Peyer's patch (tissue), 4 donors: ENCODE data around the gene ELF4. TPM values are rescaled to one million over a fixed set of nuclear protein-coding genes. Genes with fewer than 3 reads are reported as not detected.

Source experiments
- DNase-seq, 3 donors: peaks; one replicate each; pipeline ENCODE4 v3.0.0-alpha.2; 2017 to 2019
- H3K27ac ChIP-seq, 4 donors: fragments of 200-600 bp; sonication (generic); one replicate each; pipeline ENCODE4 v1.5.1; 2016 to 2019
- H3K27me3 ChIP-seq, 2 donors: fragments of 200-600 bp; sonication (generic); one replicate each; pipeline ENCODE4 v1.5.1; 2019
- H3K36me3 ChIP-seq, 3 donors: fragments of 200-600 bp; sonication (generic); one replicate each; pipeline ENCODE4 v1.5.1; 2016 to 2019
- H3K4me1 ChIP-seq, 4 donors: fragments of 200-600 bp; sonication (generic); one replicate each; pipeline ENCODE4 v1.5.1; 2016 to 2019
- H3K4me3 ChIP-seq, 4 donors: fragments of 200-600 bp; sonication (generic); 1 replicate in 3 of 4; 2 replicates in 1 of 4; pipeline ENCODE4 v1.5.1; 2016 to 2019; ENCODE audit warnings: mild to moderate bottlenecking in 1 of 4
- H3K9me3 ChIP-seq, 4 donors: fragments of 200-600 bp; sonication (generic); one replicate each; pipeline ENCODE4 v1.5.1; 2016 to 2019; ENCODE audit warnings: mild to moderate bottlenecking in 1 of 4
- POLR2A ChIP-seq, 2 donors: fragments of 450-650 bp; IDR thresholded peaks; one replicate each; pipeline ENCODE4 v1.5.1; 2017; ENCODE audit warnings: antibody characterized with exemption in 2 of 2, mild to moderate bottlenecking in 2 of 2, moderate library complexity in 2 of 2
- total RNA-seq, 4 donors: library from RNA; depleted of rRNA; stranded (reverse); fragments of >200 nt; gene quantifications; one replicate each; pipeline ENCODE4 v1.1.0, GENCODE V29; 2016
- TF ChIP-seq, protein P1 (sequence below), 6 experiments: fragments of 450-650 bp in 4 of 6; fragments of 200-600 bp in 2 of 6; sonication (generic) in 1 of 6; IDR thresholded peaks; one replicate each; pipeline ENCODE4 v1.5.1; 2017 to 2019; ENCODE audit warnings: antibody characterized with exemption in 6 of 6, mild to moderate bottlenecking in 3 of 6, moderate library complexity in 1 of 6

ELF4 gene
- total RNA-seq, 4 donors from 2014 or later = 17.3 to 47.3 (median 43.7) TPM

DNA sequence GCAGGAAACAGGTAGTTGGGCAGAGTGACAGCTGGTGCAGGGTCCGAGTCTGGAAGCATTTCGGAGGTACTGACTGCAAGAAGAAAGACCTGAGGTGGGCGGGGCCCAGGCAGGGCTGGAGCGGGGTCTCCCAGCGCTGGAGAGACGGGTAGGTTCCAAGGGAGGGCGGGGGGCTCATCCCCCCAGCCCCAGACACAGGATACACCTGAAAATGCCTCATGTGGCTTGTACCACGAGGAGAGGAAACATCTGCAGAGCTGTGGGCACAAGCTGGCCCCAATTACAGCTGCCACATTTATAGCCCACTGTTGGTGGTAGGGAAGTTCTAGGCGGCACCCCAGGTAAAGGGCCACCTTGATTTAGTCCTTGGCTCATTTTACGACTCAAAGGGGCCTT, 38.0 kb downstream of the ELF4 start:
- H3K9me3 ChIP-seq = no peaks in the 10 kb centered on the region
- H3K27ac ChIP-seq = peak overlapping the region in 2 of 4 donors; percentile 42 to 65
- H3K36me3 ChIP-seq = peaks cover 0 to 44% (median 0%) of the 10 kb centered on the region in 3 donors
- no peaks in the 10 kb centered on the region for H3K27me3 ChIP-seq
- no peak for TF ChIP-seq POLR2A (IDR thresholded peaks at IDR 0.05)
- TF ChIP-seq, protein P1, sequence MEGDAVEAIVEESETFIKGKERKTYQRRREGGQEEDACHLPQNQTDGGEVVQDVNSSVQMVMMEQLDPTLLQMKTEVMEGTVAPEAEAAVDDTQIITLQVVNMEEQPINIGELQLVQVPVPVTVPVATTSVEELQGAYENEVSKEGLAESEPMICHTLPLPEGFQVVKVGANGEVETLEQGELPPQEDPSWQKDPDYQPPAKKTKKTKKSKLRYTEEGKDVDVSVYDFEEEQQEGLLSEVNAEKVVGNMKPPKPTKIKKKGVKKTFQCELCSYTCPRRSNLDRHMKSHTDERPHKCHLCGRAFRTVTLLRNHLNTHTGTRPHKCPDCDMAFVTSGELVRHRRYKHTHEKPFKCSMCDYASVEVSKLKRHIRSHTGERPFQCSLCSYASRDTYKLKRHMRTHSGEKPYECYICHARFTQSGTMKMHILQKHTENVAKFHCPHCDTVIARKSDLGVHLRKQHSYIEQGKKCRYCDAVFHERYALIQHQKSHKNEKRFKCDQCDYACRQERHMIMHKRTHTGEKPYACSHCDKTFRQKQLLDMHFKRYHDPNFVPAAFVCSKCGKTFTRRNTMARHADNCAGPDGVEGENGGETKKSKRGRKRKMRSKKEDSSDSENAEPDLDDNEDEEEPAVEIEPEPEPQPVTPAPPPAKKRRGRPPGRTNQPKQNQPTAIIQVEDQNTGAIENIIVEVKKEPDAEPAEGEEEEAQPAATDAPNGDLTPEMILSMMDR (IDR thresholded peaks at IDR 0.05) = no peak
- H3K4me1 ChIP-seq = no peaks in the 10 kb centered on the region
- no peak for DNase-seq
- no peak overlapping the region for H3K4me3 ChIP-seq

DNA sequence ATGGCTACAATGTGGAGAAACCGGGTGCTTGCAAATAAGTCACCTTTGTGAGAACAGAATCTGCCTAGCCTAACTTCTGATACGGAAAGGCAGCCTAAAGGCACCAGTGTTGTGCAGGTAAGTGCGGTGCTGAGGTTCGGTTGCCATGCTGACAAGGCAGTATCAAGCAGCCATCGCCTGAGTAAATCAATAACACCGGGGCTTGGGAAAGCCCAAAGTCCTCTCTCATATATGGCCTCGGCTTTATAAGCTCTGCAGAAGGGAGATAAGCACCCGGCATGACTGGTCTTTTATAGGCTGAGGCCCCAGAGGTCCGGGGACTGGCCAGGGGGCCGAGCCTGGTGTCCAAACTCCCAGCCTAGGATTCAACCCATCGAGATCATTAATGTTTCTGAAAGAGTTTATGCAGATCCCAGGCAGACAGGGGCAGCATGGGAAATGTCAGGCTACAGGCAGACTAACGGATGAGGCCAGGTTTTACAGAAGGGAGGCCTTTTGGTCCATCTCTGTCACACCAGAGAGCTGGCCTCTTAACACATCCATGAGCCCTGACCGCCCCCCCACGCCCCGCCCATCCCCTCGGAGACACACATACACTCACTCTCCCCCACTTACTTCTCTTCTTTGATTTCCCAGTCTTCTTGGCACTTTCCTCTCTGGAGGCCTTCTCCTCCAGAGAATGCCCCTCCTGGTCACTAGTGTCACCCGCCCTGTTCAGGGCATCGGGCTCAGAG, 38.5 kb downstream of the ELF4 start:
- no peaks in the 10 kb centered on the region for H3K9me3 ChIP-seq
- peak in 2 of 3 donors; percentile 62 to 81 for DNase-seq
- H3K27ac ChIP-seq = peak overlapping the region in 2 of 4 donors; percentile 42 to 65
- peak in 1 of 2 donors; percentile 49 for TF ChIP-seq POLR2A (IDR thresholded peaks at IDR 0.05)
- TF ChIP-seq, protein P1 (IDR thresholded peaks at IDR 0.05) = no peak
- H3K4me3 ChIP-seq = no peak overlapping the region
- H3K27me3 ChIP-seq = no peaks in the 10 kb centered on the region
- peaks cover 0 to 49% (median 0%) of the 10 kb centered on the region in 3 donors for H3K36me3 ChIP-seq
- H3K4me1 ChIP-seq = no peaks in the 10 kb centered on the region

DNA sequence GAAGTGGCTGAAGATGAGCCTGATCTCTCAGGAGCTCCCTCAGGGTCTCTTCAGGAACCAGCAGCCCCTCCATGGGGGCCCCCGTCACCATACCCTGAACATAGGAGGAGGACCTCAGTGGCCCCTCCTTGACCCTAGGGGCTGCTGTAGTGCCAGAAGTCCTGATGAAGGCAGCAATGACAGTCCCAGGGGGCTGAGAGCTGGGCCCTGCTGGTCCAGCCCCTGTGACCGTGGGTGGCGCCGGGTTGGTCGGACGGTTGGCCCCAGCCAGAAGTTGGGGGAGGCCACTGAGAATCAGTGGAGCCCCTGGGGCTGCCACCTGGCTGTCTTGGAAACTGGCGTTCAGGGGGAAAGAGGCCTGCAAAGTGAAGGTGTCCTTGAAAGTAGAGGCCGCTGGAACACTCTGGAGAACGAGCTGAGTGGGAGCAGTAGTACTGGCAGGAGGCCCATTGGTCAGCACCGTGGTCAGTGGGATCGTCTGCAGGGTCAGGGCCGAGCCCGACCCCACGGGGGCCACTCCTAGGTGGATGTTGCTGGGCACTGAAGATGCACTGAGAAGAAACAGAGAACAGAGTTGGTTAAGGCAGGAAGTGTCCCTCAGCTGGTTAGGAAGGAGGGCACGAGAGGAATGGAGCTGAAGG, 43.2 kb downstream of the ELF4 start:
- Histone ChIP-seq H3K27me3 (no peaks in the 10 kb centered on the region), H3K9me3 (no peaks in the 10 kb centered on the region), H3K4me1 (no peaks in the 10 kb centered on the region), H3K4me3 (no peak overlapping the region), H3K27ac (no peak overlapping the region), H3K36me3 (peaks cover 0 to 38% (median 0%) of the 10 kb centered on the region in 3 donors)
- no peak for DNase-seq
- TF ChIP-seq, protein P1 (IDR thresholded peaks at IDR 0.05) = no peak
- TF ChIP-seq POLR2A (IDR thresholded peaks at IDR 0.05) = no peak

DNA sequence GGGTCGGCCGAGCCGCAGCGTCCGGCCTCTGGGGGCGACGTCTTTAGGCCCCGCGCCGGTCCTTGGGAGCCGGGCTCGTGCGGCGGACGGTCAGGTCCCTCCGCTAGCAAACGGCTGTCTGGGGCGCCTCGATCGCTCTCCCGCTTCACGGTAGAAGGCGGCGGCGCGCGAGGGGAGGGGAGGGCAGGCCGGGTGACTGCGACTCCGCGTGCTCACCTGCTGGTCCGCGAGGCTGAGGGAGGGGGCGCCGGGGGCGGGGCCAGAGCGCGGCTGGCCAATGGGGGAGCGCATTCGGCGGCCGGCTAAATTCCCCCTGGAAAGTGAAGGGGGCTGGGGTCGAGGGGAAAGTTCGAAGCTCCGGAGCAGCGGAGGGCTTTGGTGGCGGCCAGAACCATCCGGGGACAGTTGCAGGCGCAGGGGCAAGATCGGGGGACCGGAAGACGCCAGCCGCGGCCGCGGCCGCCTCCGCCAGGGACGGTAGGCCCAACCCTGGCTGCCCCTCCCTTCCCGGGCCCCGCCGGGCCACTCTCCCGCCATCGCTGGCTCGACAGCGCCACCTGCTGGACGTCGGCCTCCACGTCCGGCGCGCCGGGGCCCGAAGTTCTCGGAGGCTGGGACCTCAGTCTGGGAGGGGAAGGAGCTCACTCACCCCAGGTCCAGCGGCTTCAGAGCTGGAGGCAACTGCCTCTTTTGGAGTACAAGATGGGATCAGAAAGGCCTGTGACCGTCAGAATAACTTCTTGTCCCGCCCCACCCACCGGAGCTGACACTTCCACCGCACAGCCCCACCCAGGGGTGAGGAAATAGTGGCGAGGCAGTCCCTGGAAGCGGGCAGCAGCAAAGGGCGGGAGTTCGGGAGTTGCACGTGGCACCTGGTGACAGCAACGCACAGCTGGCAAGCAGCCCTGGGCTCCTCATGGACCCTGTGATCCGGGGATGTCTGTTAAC, 49.9 kb downstream of the ELF4 start:
- no peak for TF ChIP-seq POLR2A (IDR thresholded peaks at IDR 0.05)
- TF ChIP-seq, protein P1 (IDR thresholded peaks at IDR 0.05) = peak; percentile 78 to 92 (median 88)
- H3K27ac ChIP-seq = peak overlapping the region; percentile 58 to 74 (median 68)
- no peaks in the 10 kb centered on the region for H3K9me3 ChIP-seq
- DNase-seq = peak; percentile 71 to 90 (median 88)
- H3K4me1 ChIP-seq = peaks cover 0 to 5% (median 0%) of the 10 kb centered on the region in 4 donors
- H3K36me3 ChIP-seq = peaks cover 0 to 6% (median 0%) of the 10 kb centered on the region in 3 donors
- H3K27me3 ChIP-seq = no peaks in the 10 kb centered on the region
- peak overlapping the region; percentile 52 to 64 (median 53) for H3K4me3 ChIP-seq

DNA sequence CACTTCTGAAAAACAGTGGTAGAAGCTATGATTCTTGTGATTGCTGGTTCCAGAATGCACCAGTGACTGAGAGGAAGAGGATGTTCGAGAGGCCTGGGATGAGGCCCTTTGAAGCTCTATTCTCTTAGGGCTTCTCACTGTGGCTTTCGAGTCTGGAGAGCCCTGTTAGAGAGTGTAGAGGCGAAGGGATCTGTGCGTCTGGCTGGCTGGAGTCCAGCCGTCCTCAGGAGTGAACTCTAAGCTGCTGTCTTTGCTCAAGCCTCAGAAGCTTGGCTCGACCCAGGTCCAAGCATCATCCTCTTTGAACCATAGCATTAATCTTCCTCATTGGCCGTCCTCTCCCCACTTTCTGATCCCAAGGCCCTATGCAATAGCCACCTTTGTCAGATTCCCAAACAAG, 51.6 kb downstream of the ELF4 start:
- no peak for TF ChIP-seq POLR2A (IDR thresholded peaks at IDR 0.05)
- TF ChIP-seq, protein P1 (IDR thresholded peaks at IDR 0.05) = no peak
- Histone ChIP-seq H3K9me3 (no peaks in the 10 kb centered on the region), H3K36me3 (peaks cover 0 to 6% (median 0%) of the 10 kb centered on the region in 3 donors), H3K4me3 (no peak overlapping the region), H3K4me1 (peaks cover 0 to 5% (median 0%) of the 10 kb centered on the region in 4 donors), H3K27ac (no peak overlapping the region), H3K27me3 (no peaks in the 10 kb centered on the region)
- no peak for DNase-seq
